ENCODE measurements around the gene NAALADL2. TPM values are rescaled to one million over a fixed set of nuclear protein-coding genes. Genes with fewer than 3 reads are reported as not detected.

The NAALADL2 gene
- total and polyA plus RNA-seq, 9 of the 15 experiments (the other 6 are each of a cell fraction or from before 2014, with no cell fraction given), result 0.29 to 1.1 (median 0.79) TPM; not detected in 1

DNA sequence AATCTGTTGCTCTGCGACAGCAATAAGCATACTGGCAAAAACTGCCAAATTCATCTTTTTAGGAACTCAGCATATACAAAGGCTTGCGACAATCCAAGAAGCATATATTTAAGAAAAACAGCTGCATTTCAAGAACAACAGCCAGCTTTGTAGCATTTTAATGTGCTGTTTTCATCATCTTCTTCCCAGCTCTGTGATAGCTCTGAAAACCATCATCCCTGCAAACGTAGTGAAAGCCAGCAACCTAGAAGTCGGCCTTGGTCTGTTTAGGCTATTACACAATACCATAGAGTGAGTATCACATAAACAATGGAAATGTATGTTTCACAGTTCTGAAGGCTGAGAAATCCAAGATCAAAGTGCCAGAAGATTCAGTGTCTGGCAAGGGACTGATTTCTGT lies 187.5 kb downstream of the NAALADL2 start:
- H3K27me3 ChIP-seq (ENCODE audit: control insufficient read depth in 2 of 2, insufficient read depth in 2 of 2, low read length in 2 of 2), result no peaks in the 10 kb centered on the region
- WGBS (ENCODE audit: insufficient coverage, low coverage, missing lambda C conversion rate), result 1% methylated on average over 4 of the region's 4 CpGs
- ATAC-seq (no peak), DNase-seq (ENCODE audit: extremely low read depth in 1 of 4, low spot score in 3 of 4) (no peak), FAIRE-seq (no peak)
- ChIA-PET POLR2A (no interaction called here), CTCF (ENCODE audit: low intra/inter-chr PET ratio) (no interaction called here)
- H3K79me2 ChIP-seq (ENCODE audit: control insufficient read depth, insufficient read depth, low read length), result no peaks in the 10 kb centered on the region
- H3K4me2 ChIP-seq (ENCODE audit: insufficient read depth, low read length), result no peak overlapping the region
- BruUV-seq (replicated peaks), result no TSS peak
- H3K4me3 ChIP-seq, result no peak overlapping the region
- no peak overlapping the region for H2AFZ ChIP-seq (ENCODE audit: low read depth, low read length)
- no peak overlapping the region for H3K27ac ChIP-seq (ENCODE audit: extremely low read depth, low read depth, low read length)
- no peaks in the 10 kb centered on the region for H3K36me3 ChIP-seq (ENCODE audit: control insufficient read depth, insufficient read depth, low read length)
- in situ Hi-C loops (cut with MboI), result no loop called here
- H3K9me3 ChIP-seq (replicated peaks; ENCODE audit: control insufficient read depth, insufficient read depth, low read depth, low read length), result no peaks in the 10 kb centered on the region
- no peak overlapping the region for H3K9ac ChIP-seq (ENCODE audit: insufficient read depth in 1 of 2, low read depth in 2 of 2, low read length in 2 of 2)
- intact Hi-C loops (cut with micrococcal nuclease), result no loop called here
- no peaks in the 10 kb centered on the region for H3K4me1 ChIP-seq (replicated peaks in 1 of 2; ENCODE audit: control insufficient read depth in 2 of 2, insufficient read depth in 2 of 2, low read length in 2 of 2)
- no peaks in the 10 kb centered on the region for H4K20me1 ChIP-seq (replicated peaks; ENCODE audit: control insufficient read depth, insufficient read depth, low read length)
- H3K9me1 ChIP-seq (ENCODE audit: control insufficient read depth, insufficient read depth, low read length), result no peaks in the 10 kb centered on the region
- no peak for TF ChIP-seq E2F6 (IDR thresholded peaks at IDR 0.05; ENCODE audit: borderline replicate concordance in 1 of 2, extremely low read depth in 1 of 2, insufficient read depth in 1 of 2, insufficient read length in 1 of 2, low read depth in 1 of 2, low read length in 1 of 2, poor library complexity in 1 of 2, severe bottlenecking in 1 of 2)
- no peak for TF ChIP-seq TARDBP (IDR thresholded peaks at IDR 0.05)
- no peak for TF ChIP-seq ELF1 (tag; IDR thresholded peaks at IDR 0.05)
- TF ChIP-seq BMI1 (IDR thresholded peaks at IDR 0.05; ENCODE audit: low read length), result no peak
- no peak for TF ChIP-seq KAT8 (IDR thresholded peaks at IDR 0.05; ENCODE audit: low read depth)
- TF ChIP-seq SRSF9 (IDR thresholded peaks at IDR 0.05; ENCODE audit: borderline replicate concordance, low read depth, low read length), result no peak
- TF ChIP-seq, protein P1, sequence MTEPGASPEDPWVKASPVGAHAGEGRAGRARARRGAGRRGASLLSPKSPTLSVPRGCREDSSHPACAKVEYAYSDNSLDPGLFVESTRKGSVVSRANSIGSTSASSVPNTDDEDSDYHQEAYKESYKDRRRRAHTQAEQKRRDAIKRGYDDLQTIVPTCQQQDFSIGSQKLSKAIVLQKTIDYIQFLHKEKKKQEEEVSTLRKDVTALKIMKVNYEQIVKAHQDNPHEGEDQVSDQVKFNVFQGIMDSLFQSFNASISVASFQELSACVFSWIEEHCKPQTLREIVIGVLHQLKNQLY (CRISPR knock-in tag; conservative IDR thresholded peaks at IDR 0.05), result no peak
